ENCODE data around the gene UBXN7. TPM values are rescaled to one million over a fixed set of nuclear protein-coding genes. Genes with fewer than 3 reads are reported as not detected.

UBXN7 gene
- total RNA-seq, 6 experiments from 2014 or later = 4.9 to 22.3 (median 19.1) TPM

DNA sequence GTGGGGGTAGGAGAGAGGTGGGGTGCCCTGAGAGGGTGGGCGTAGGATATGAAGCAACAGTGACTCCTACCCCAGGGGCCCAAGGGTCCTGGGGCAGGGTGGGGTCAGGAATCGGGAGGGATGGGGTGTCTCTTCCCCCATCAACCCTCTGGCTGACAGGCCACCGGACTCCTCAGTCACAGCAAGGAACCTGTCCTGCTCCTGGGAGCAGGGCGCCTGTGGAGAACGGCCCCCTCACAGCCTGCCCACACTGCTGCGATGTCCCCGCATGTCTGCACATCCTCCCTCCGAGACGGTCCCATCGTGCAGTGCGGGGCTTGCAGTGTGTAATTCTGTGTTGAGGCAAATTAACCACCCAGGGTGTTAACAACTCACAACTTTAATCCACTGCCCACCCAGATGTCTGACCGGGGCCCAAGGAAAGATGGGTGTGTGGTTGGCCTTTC lies 96.7 kb downstream of the UBXN7 start:
- WGBS (ENCODE audit: insufficient coverage, low coverage, low lambda C conversion rate, missing lambda C conversion rate) = 60% methylated on average over 2 of the region's 12 CpGs
- intact Hi-C loops (cut with DNase I) = no loop called here
- Histone ChIP-seq H3K27ac (no peak overlapping the region), H3K36me3 (no peaks in the 10 kb centered on the region), H3K4me3 (no peak overlapping the region), H3K27me3 (no peaks in the 10 kb centered on the region), H3K9me3 (no peaks in the 10 kb centered on the region), H3K4me1 (no peaks in the 10 kb centered on the region)
- no peak for DNase-seq
- peak in 1 of 4 donors; percentile 26 for ATAC-seq
- TF ChIP-seq CTCF (IDR thresholded peaks at IDR 0.05) (no peak), POLR2A (IDR thresholded peaks at IDR 0.05) (no peak)

- DNase-seq (no peak), ATAC-seq (no peak)
- no peaks in the 10 kb centered on the region for H3K36me3 ChIP-seq
- 53% methylated on average over 1 of the region's 1 CpG for WGBS (ENCODE audit: insufficient coverage, low coverage, low lambda C conversion rate, missing lambda C conversion rate)
- intact Hi-C loops (cut with DNase I) = no loop called here
- TF ChIP-seq POLR2A (IDR thresholded peaks at IDR 0.05) (no peak), CTCF (IDR thresholded peaks at IDR 0.05) (no peak)
- no peaks in the 10 kb centered on the region for H3K9me3 ChIP-seq
- no peak overlapping the region for H3K27ac ChIP-seq
- no peaks in the 10 kb centered on the region for H3K27me3 ChIP-seq
- H3K4me3 ChIP-seq = no peak overlapping the region
- no peaks in the 10 kb centered on the region for H3K4me1 ChIP-seq
These were observed 97.2 kb downstream of the UBXN7 start for GRCh38 chr3:196334982-196335381.

GRCh38 chr3:196332168-196332567 lies 100.1 kb downstream of the UBXN7 start:
- ATAC-seq = no peak
- intact Hi-C loops (cut with DNase I) = no loop called here
- no peak overlapping the region for H3K4me3 ChIP-seq
- TF ChIP-seq CTCF (IDR thresholded peaks at IDR 0.05) (no peak), POLR2A (IDR thresholded peaks at IDR 0.05) (no peak)
- no peak overlapping the region for H3K27ac ChIP-seq
- H3K4me1 ChIP-seq = no peaks in the 10 kb centered on the region
- WGBS (ENCODE audit: insufficient coverage, low coverage, low lambda C conversion rate, missing lambda C conversion rate) = 79% methylated on average over 7 of the region's 8 CpGs
- H3K36me3 ChIP-seq = no peaks in the 10 kb centered on the region
- no peaks in the 10 kb centered on the region for H3K9me3 ChIP-seq
- no peak for DNase-seq
- no peaks in the 10 kb centered on the region for H3K27me3 ChIP-seq

DNA sequence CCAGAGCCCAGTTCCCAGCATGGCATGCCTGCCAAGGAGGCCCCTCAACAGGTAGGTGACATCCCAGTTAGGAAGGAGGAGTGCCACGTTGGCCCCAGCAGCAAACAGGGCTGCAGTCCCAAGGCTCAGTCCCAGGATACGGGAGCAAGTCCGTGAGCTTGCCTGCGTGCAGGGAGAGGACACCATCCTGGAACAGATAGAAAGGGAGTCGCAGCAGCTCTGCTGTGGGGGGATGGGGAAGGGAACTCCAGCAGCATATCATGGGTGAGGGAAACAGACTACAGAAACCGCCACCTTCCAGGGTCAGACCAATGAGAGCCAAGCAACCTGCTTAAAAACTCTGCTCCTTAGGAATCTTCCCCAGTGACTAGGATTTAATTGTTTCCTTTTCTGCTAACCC lies 104.8 kb downstream of the UBXN7 start:
- no peaks in the 10 kb centered on the region for H3K4me1 ChIP-seq
- WGBS (ENCODE audit: insufficient coverage, low coverage, low lambda C conversion rate, missing lambda C conversion rate) = 22% methylated on average over 2 of the region's 6 CpGs
- H3K4me3 ChIP-seq = no peak overlapping the region
- H3K9me3 ChIP-seq = no peaks in the 10 kb centered on the region
- H3K27ac ChIP-seq = no peak overlapping the region
- H3K27me3 ChIP-seq = no peaks in the 10 kb centered on the region
- no peak for DNase-seq
- intact Hi-C loops (cut with DNase I) = no loop called here
- ATAC-seq = no peak
- TF ChIP-seq CTCF (IDR thresholded peaks at IDR 0.05) (no peak), POLR2A (IDR thresholded peaks at IDR 0.05) (no peak)
- H3K36me3 ChIP-seq = no peaks in the 10 kb centered on the region

GRCh38 chr3:196326936-196327335 lies 105.3 kb downstream of the UBXN7 start:
- no peak for ATAC-seq
- no peak for TF ChIP-seq CTCF (IDR thresholded peaks at IDR 0.05)
- no peak for TF ChIP-seq POLR2A (IDR thresholded peaks at IDR 0.05)
- Histone ChIP-seq H3K9me3 (no peaks in the 10 kb centered on the region), H3K27ac (no peak overlapping the region), H3K27me3 (no peaks in the 10 kb centered on the region), H3K4me1 (no peaks in the 10 kb centered on the region), H3K36me3 (no peaks in the 10 kb centered on the region), H3K4me3 (no peak overlapping the region)
- no peak for DNase-seq
- intact Hi-C loops (cut with DNase I) = no loop called here
- 66% methylated on average over 5 of the region's 9 CpGs for WGBS (ENCODE audit: insufficient coverage, low coverage, low lambda C conversion rate, missing lambda C conversion rate)
